B cell (primary cell): Measurements from ENCODE around the gene OCLN.

Source experiments
- CTCF ChIP-seq: fragments of 200-600 bp; IDR thresholded peaks from one replicate; pipeline ENCODE4 v1.8.0; 2022; ENCODE audit warnings: antibody characterized with exemption, mild to moderate bottlenecking
- EZH2 ChIP-seq: IDR thresholded peaks from 2 replicates; pipeline ENCODE4 v1.6.1; 2012; ENCODE audit warnings: borderline replicate concordance, low read depth, mild to moderate bottlenecking, moderate library complexity, low read length; ENCODE audit not compliant: insufficient read depth, poor library complexity, severe bottlenecking

DNA sequence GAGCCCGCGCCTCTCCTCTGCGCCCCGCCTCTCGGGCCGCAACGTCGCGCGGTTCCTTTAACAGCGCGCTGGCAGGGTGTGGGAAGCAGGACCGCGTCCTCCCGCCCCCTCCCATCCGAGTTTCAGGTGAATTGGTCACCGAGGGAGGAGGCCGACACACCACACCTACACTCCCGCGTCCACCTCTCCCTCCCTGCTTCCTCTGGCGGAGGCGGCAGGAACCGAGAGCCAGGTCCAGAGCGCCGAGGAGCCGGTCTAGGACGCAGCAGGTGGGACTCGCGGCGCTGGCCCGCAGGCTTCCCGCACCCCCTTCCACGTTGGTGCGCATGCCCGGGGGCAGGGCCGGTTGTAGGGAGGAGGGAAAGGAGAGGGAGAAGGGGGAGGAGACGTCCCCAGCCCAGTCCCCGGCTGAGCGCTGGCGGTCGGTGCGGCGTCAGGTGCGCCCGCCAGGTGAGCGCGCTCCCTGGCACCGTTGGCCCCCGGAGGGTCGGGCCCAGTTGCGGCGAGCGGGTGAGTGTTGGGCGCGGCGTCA, at the start of gene OCLN:
- no peak for TF ChIP-seq CTCF
- TF ChIP-seq EZH2, result no peak
